H9 (cell line): ENCODE data around the gene ZNF609. TPM values are rescaled to one million over a fixed set of nuclear protein-coding genes. Genes with fewer than 3 reads are reported as not detected.
A peak's percentile ranks its signal among the peaks of the same experiment; 100 is the strongest.

Source experiments
- DNase-seq: peaks from one replicate; pipeline ENCODE4 v3.0.0-alpha.2; 2017
- H2AFZ ChIP-seq: one replicate; pipeline ENCODE4 v1.6.1; 2013; ENCODE audit warnings: mild to moderate bottlenecking, low read length, control low read depth, moderate library complexity
- H2AK5ac ChIP-seq: 2 replicates; pipeline ENCODE4 v1.6.1; 2013; ENCODE audit warnings: low read length, control low read depth, mixed read lengths; ENCODE audit not compliant: insufficient read length
- H2BK120ac ChIP-seq: one replicate; pipeline ENCODE4 v1.6.1; 2013; ENCODE audit warnings: low read depth, mild to moderate bottlenecking, low read length, control low read depth, inconsistent platforms; ENCODE audit not compliant: poor library complexity, severe bottlenecking
- H2BK12ac ChIP-seq: 2 replicates; pipeline ENCODE4 v1.6.1; 2013; ENCODE audit warnings: low read length, control low read depth, mixed read lengths, low read depth; ENCODE audit not compliant: insufficient read length
- H2BK15ac ChIP-seq: 2 replicates; pipeline ENCODE4 v1.6.1; 2013; ENCODE audit warnings: low read depth, low read length, control low read depth
- H2BK20ac ChIP-seq: one replicate; pipeline ENCODE4 v1.6.1; 2013; ENCODE audit warnings: low read depth, mild to moderate bottlenecking, low read length, control low read depth, inconsistent platforms; ENCODE audit not compliant: poor library complexity, severe bottlenecking
- H2BK5ac ChIP-seq: 2 replicates; pipeline ENCODE4 v1.6.1; 2013; ENCODE audit warnings: low read length, control low read depth, mixed read lengths; ENCODE audit not compliant: insufficient read length
- H3K14ac ChIP-seq: 2 replicates; pipeline ENCODE4 v1.6.1; 2013; ENCODE audit warnings: low read length, control low read depth; ENCODE audit not compliant: insufficient read depth
- H3K18ac ChIP-seq: 2 replicates; pipeline ENCODE4 v1.6.1; 2013; ENCODE audit warnings: low read depth, mild to moderate bottlenecking, mixed read lengths, low read length, control low read depth; ENCODE audit not compliant: insufficient read length
- H3K23ac ChIP-seq: 2 replicates; pipeline ENCODE4 v1.6.1; 2013; ENCODE audit warnings: low read length, control low read depth, mixed read lengths, low read depth; ENCODE audit not compliant: insufficient read length
- H3K23me2 ChIP-seq: 2 replicates; pipeline ENCODE4 v1.6.1; 2013; ENCODE audit warnings: low read depth, mild to moderate bottlenecking, mixed read lengths, low read length, control low read depth; ENCODE audit not compliant: insufficient read length, poor library complexity, severe bottlenecking
- H3K27ac ChIP-seq: 2 replicates; pipeline ENCODE4 v1.5.1; 2013; ENCODE audit warnings: low read length, control low read depth, mixed read lengths, low read depth; ENCODE audit not compliant: insufficient read length
- H3K27me3 ChIP-seq: 2 replicates; pipeline ENCODE4 v1.6.1; 2013; ENCODE audit warnings: low read length, control low read depth, inconsistent platforms; ENCODE audit not compliant: insufficient read depth
- H3K4ac ChIP-seq: 2 replicates; pipeline ENCODE4 v1.6.1; 2013; ENCODE audit warnings: low read depth, mild to moderate bottlenecking, control low read depth, inconsistent platforms, low read length, moderate library complexity
- H3K4me1 ChIP-seq: 2 replicates; pipeline ENCODE4 v1.6.1; 2013; ENCODE audit warnings: low read length, control low read depth, inconsistent platforms; ENCODE audit not compliant: insufficient read depth
- H3K4me2 ChIP-seq: 2 replicates; pipeline ENCODE4 v1.6.1; 2013; ENCODE audit warnings: low read length, control low read depth, mixed read lengths; ENCODE audit not compliant: insufficient read length, insufficient read depth
- H3K56ac ChIP-seq: 2 replicates; pipeline ENCODE4 v1.6.1; 2013; ENCODE audit warnings: low read depth, mild to moderate bottlenecking, mixed read lengths, low read length, control low read depth; ENCODE audit not compliant: insufficient read length
- H3K79me1 ChIP-seq: 2 replicates; pipeline ENCODE4 v1.6.1; 2013; ENCODE audit warnings: low read depth, mild to moderate bottlenecking, moderate library complexity, low read length, control low read depth, inconsistent platforms; ENCODE audit not compliant: insufficient read depth, poor library complexity, severe bottlenecking
- H3K79me2 ChIP-seq: 2 replicates; pipeline ENCODE4 v1.6.1; 2013; ENCODE audit warnings: low read length, control low read depth, inconsistent platforms; ENCODE audit not compliant: insufficient read depth
- H3K9ac ChIP-seq: 2 replicates; pipeline ENCODE4 v1.6.1; 2013; ENCODE audit warnings: low read length, control low read depth, mixed read lengths; ENCODE audit not compliant: insufficient read length; ENCODE audit errors: extremely low read depth
- H3K9me3 ChIP-seq: one replicate; pipeline ENCODE4 v1.6.1; 2013; ENCODE audit warnings: low read depth, low read length, inconsistent platforms; ENCODE audit not compliant: control insufficient read depth
- H3T11ph ChIP-seq: one replicate; pipeline ENCODE4 v1.6.1; 2013; ENCODE audit warnings: mild to moderate bottlenecking, low read length, control low read depth, inconsistent platforms
- H4K20me1 ChIP-seq: one replicate; pipeline ENCODE4 v1.6.1; 2013; ENCODE audit not compliant: control insufficient read depth, insufficient read length, insufficient read depth
- H4K5ac ChIP-seq: 2 replicates; pipeline ENCODE4 v1.6.1; 2013; ENCODE audit warnings: low read depth, mild to moderate bottlenecking, mixed read lengths, low read length, control low read depth; ENCODE audit not compliant: insufficient read length
- H4K8ac ChIP-seq: replicated peaks from 2 replicates; pipeline ENCODE4 v1.6.1; 2013; ENCODE audit warnings: low read length, control low read depth, mixed read lengths, low read depth; ENCODE audit not compliant: insufficient read length
- H4K91ac ChIP-seq: 2 replicates; pipeline ENCODE4 v1.6.1; 2013; ENCODE audit warnings: low read depth, mild to moderate bottlenecking, moderate library complexity, mixed read lengths, low read length, control low read depth; ENCODE audit not compliant: insufficient read length
- H3K27ac Mint-ChIP-seq, 3 experiments: 2 replicates in 2 of 3; 3 replicates in 1 of 3; pipeline ENCODE4 v1.8.0; 2020 to 2021; ENCODE audit warnings: mixed read lengths in 3 of 3, mild to moderate bottlenecking in 1 of 3, moderate library complexity in 1 of 3
- H3K27me3 Mint-ChIP-seq: 2 replicates; pipeline ENCODE4 v1.8.0; 2021; ENCODE audit warnings: low read depth, mild to moderate bottlenecking, moderate library complexity, mixed read lengths
- H3K36me3 Mint-ChIP-seq, 3 experiments: 2 replicates in 2 of 3; 3 replicates in 1 of 3; pipeline ENCODE4 v1.8.0; 2020 to 2021; ENCODE audit warnings: low read depth in 3 of 3, mixed read lengths in 3 of 3; ENCODE audit not compliant: insufficient read depth in 1 of 3
- H3K4me1 Mint-ChIP-seq, 2 experiments: 2 replicates each; pipeline ENCODE4 v1.8.0; 2020; ENCODE audit warnings: mixed read lengths in 2 of 2
- H3K4me3 Mint-ChIP-seq, 2 experiments: 2 replicates in 1 of 2; 3 replicates in 1 of 2; pipeline ENCODE4 v1.8.0; 2020 to 2021; ENCODE audit warnings: mild to moderate bottlenecking in 2 of 2, mixed read lengths in 2 of 2, moderate library complexity in 1 of 2
- H3K9me3 Mint-ChIP-seq, 2 experiments: 2 replicates in 1 of 2; 3 replicates in 1 of 2; pipeline ENCODE4 v1.8.0; 2020; ENCODE audit warnings: mild to moderate bottlenecking in 2 of 2, mixed read lengths in 2 of 2, moderate library complexity in 1 of 2
- CTCF ChIP-seq: fragments of 200-600 bp; sonication (generic); conservative IDR thresholded peaks from 3 replicates; pipeline ENCODE4 v1.8.0; 2021; ENCODE audit warnings: antibody characterized with exemption, mild to moderate bottlenecking
- WGBS: extraction: QIAGEN DNeasy Blood & Tissue Kit; methylation state at CpG from one replicate; pipeline ENCODE4 v1.1.7; 2013; ENCODE audit warnings: missing lambda C conversion rate, low lambda C conversion rate, mixed read lengths; ENCODE audit not compliant: insufficient read length; ENCODE audit errors: extremely low coverage; 5-methylcytosine and 5-hydroxymethylcytosine counted together
- total RNA-seq: library from RNA; stranded (reverse); gene quantifications from 2 replicates; pipeline ENCODE4 v1.2.1, GENCODE V29; 2021

ZNF609 gene
- total RNA-seq, 1 experiment from 2014 or later, result 45.3 TPM

GRCh38 chr15:64686130-64686735 lies 225.9 kb downstream of the ZNF609 start:
- Histone ChIP-seq H4K91ac (no peak overlapping the region), H3K4me2 (no peak overlapping the region), H3K79me1 (peaks cover 3% of the 10 kb centered on the region), H3K27ac (no peak overlapping the region), H3K27me3 (no peaks in the 10 kb centered on the region), H3K4ac (no peak overlapping the region), H3K56ac (no peak overlapping the region), H2BK12ac (no peak overlapping the region), H2AK5ac (no peak overlapping the region), H2BK20ac (no peak overlapping the region), H3K18ac (no peak overlapping the region), H3T11ph (no peak overlapping the region), H3K9ac (no peak overlapping the region), H3K9me3 (no peaks in the 10 kb centered on the region), H2BK120ac (no peak overlapping the region), H2BK5ac (no peak overlapping the region), H3K14ac (no peak overlapping the region), H3K23me2 (no peaks in the 10 kb centered on the region), H2AFZ (no peak overlapping the region), H4K20me1 (no peaks in the 10 kb centered on the region), H3K23ac (no peak overlapping the region), H4K8ac (no peak overlapping the region), H2BK15ac (no peak overlapping the region), H4K5ac (no peak overlapping the region), H3K79me2 (no peaks in the 10 kb centered on the region), H3K4me1 (peaks cover 3% of the 10 kb centered on the region; the same call in 1 of the 2 replicates)
- Mint-ChIP-seq H3K27ac (peak overlapping the region in 2 of 3 experiments; percentile 94 to 97; a peak in 3 of 7 replicates), H3K4me3 (no peak overlapping the region), H3K9me3 (no peaks in the 10 kb centered on the region; a peak in 1 of 5 replicates), H3K36me3 (peaks cover 48 to 90% (median 66%) of the 10 kb centered on the region in 3 experiments; a peak in 6 of 7 replicates), H3K4me1 (peaks cover 38 to 47% of the 10 kb centered on the region in 2 experiments), H3K27me3 (peaks cover 6% of the 10 kb centered on the region; the same call in 1 of the 2 replicates)
- peak; percentile 35 for DNase-seq
- TF ChIP-seq CTCF, result peak; percentile 73
- no CpG with 5 or more reads among the region's 10 CpGs for WGBS
